HG03097 (cell line): ENCODE data around the gene BACE2.
"Not testable (repeated sequence)": the region's sequence is repeated elsewhere in the genome, so short reads cannot be mapped to it uniquely, and the experiment has no call there.

ENCODE experiments used
- ATAC-seq: cut with Tn5 transposase; IDR thresholded peaks from one replicate; pipeline ENCODE4 v1.9.1; 2021; ENCODE audit not compliant: unreplicated experiment, low FRiP score

The BACE2 gene

GRCh38 chr21:41182547-41182946 is 14.6 kb downstream of the BACE2 start:
- no peak for ATAC-seq

GRCh38 chr21:41183575-41183974 is 15.6 kb downstream of the BACE2 start:
- no peak for ATAC-seq

- no peak for ATAC-seq
Measured at GRCh38 chr21:41185802-41186201, 17.8 kb downstream of the BACE2 start.

GRCh38 chr21:41186755-41187536 is 19.0 kb downstream of the BACE2 start:
- no peak for ATAC-seq

GRCh38 chr21:41187537-41188025 is 19.6 kb downstream of the BACE2 start:
- ATAC-seq = no peak

GRCh38 chr21:41188486-41189149 is 20.7 kb downstream of the BACE2 start:
- ATAC-seq = no peak

- ATAC-seq = no peak
Measured at GRCh38 chr21:41189150-41189745, 21.3 kb downstream of the BACE2 start.

- ATAC-seq = not testable (repeated sequence)
Measured at GRCh38 chr21:41192552-41192951, 24.6 kb downstream of the BACE2 start.

- no peak for ATAC-seq
Measured at GRCh38 chr21:41195311-41195710, 27.4 kb downstream of the BACE2 start.

- ATAC-seq = no peak
Measured at GRCh38 chr21:41196993-41197392, 29.0 kb downstream of the BACE2 start.

- ATAC-seq = no peak
Measured at GRCh38 chr21:41197582-41197981, 29.6 kb downstream of the BACE2 start.

- ATAC-seq = not testable (repeated sequence)
Measured at GRCh38 chr21:41198647-41199046, 30.7 kb downstream of the BACE2 start.

- ATAC-seq = no peak
Measured at GRCh38 chr21:41199123-41199522, 31.2 kb downstream of the BACE2 start.

- ATAC-seq = no peak
Measured at GRCh38 chr21:41199588-41199987, 31.6 kb downstream of the BACE2 start.

GRCh38 chr21:41201385-41201784 is 33.4 kb downstream of the BACE2 start:
- ATAC-seq = no peak

GRCh38 chr21:41204736-41205135 is 36.8 kb downstream of the BACE2 start:
- no peak for ATAC-seq

- ATAC-seq = no peak
Measured at GRCh38 chr21:41207401-41208375, 39.7 kb downstream of the BACE2 start.

GRCh38 chr21:41208376-41208763 is 40.4 kb downstream of the BACE2 start:
- no peak for ATAC-seq

- no peak for ATAC-seq
Measured at GRCh38 chr21:41209016-41209619, 41.2 kb downstream of the BACE2 start.
